GM12801 (cell line): ENCODE results near the gene SERINC5.

Source experiments
- CTCF ChIP-seq: IDR thresholded peaks from one replicate; pipeline ENCODE4 v1.5.1; 2011; ENCODE audit warnings: control low read depth; ENCODE audit not compliant: insufficient read length; ENCODE audit errors: extremely low read depth

The SERINC5 gene

GRCh38 chr5:80138486-80138885, 117.4 kb downstream of the SERINC5 start:
- no peak for TF ChIP-seq CTCF

GRCh38 chr5:80134876-80135275, 121.0 kb downstream of the SERINC5 start:
- TF ChIP-seq CTCF: no peak

DNA sequence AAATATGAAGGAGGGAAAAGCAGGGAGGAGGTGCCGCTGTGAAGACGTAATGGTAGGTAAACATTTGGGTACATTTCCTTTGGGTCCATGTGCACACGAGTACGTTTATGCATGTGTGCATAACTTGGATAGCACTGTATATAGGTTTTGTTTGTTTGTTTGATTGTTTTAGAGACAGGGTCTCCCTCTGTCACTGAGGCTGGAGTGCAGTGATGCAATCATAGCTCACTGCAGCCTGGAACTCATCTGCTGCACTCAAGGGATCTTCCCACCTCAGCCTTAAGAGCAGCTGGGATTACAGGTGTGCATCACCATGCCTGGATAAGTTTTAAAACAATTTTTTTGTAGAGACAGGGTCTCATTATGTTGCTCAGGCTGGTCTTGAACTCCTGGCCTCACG, 126.7 kb downstream of the SERINC5 start:
- no peak for TF ChIP-seq CTCF

- no peak for TF ChIP-seq CTCF
Measured at GRCh38 chr5:80128141-80128540, 127.7 kb downstream of the SERINC5 start.

- TF ChIP-seq CTCF: no peak
Measured at GRCh38 chr5:80127116-80127552, 128.7 kb downstream of the SERINC5 start.

DNA sequence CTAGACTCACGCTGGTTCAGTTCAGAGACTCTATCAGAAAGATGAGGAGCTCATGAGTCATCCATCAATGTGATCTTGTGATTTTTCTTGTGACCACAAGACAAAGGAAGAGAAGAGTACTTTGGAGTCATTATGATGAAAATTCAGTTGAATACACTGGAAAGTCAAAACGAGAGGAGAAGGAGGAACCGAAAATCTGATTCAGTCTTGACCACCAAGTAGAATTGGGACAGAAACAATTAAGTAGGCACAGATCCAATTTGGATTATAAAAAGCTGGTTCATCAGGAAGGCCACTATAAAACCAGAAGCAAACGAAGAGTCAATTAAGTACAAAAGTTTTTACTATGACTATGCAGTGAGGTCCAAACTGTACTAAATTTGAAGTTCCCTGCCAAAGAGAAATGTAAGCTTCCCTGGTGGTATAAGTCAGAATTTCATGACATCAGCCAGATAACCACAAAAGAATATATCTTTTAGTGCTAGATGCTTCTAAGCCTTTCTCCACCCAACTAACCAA, 129.8 kb downstream of the SERINC5 start:
- TF ChIP-seq CTCF: no peak

- no peak for TF ChIP-seq CTCF
Measured at GRCh38 chr5:80125022-80125961, 130.6 kb downstream of the SERINC5 start.
